ENCODE measurements around the gene CCBE1. TPM values are rescaled to one million over a fixed set of nuclear protein-coding genes. Genes with fewer than 3 reads are reported as not detected.

Gene CCBE1
- polyA plus RNA-seq, 1 of the 3 experiments (the other 2 are of a cell fraction) = 5.0 TPM

DNA sequence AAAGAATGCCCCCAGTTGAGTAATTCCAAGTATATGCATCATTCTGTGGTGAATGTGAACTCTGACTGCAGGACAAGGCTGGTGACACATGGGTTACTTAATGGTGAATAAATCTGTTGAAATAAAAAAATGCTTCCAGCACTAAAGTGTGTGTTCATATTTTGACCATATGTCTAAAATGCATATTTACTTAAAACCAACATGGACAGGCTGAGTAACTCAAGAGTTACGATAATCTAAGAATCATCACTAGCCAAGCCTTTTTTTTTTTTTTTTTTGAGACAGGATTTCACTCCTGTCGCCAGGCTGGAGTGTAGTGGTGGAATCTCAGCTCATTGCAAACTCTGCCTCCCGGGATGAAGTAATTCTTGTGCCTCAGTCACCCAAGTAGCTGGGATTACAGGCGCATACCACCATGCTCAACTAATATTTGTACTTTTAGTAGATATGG is 47.1 kb upstream of the CCBE1 start (continued):
- TF ChIP-seq, protein P1, sequence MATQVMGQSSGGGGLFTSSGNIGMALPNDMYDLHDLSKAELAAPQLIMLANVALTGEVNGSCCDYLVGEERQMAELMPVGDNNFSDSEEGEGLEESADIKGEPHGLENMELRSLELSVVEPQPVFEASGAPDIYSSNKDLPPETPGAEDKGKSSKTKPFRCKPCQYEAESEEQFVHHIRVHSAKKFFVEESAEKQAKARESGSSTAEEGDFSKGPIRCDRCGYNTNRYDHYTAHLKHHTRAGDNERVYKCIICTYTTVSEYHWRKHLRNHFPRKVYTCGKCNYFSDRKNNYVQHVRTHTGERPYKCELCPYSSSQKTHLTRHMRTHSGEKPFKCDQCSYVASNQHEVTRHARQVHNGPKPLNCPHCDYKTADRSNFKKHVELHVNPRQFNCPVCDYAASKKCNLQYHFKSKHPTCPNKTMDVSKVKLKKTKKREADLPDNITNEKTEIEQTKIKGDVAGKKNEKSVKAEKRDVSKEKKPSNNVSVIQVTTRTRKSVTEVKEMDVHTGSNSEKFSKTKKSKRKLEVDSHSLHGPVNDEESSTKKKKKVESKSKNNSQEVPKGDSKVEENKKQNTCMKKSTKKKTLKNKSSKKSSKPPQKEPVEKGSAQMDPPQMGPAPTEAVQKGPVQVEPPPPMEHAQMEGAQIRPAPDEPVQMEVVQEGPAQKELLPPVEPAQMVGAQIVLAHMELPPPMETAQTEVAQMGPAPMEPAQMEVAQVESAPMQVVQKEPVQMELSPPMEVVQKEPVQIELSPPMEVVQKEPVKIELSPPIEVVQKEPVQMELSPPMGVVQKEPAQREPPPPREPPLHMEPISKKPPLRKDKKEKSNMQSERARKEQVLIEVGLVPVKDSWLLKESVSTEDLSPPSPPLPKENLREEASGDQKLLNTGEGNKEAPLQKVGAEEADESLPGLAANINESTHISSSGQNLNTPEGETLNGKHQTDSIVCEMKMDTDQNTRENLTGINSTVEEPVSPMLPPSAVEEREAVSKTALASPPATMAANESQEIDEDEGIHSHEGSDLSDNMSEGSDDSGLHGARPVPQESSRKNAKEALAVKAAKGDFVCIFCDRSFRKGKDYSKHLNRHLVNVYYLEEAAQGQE (IDR thresholded peaks at IDR 0.05; ENCODE audit: low read depth, low read length) = no peak
- TF ChIP-seq RFX5 (IDR thresholded peaks at IDR 0.05; ENCODE audit: low read length) (no peak), ELF1 (IDR thresholded peaks at IDR 0.05) (no peak), MEF2A (IDR thresholded peaks at IDR 0.05; ENCODE audit: borderline replicate concordance, low read depth) (peak; percentile 77; the same call in 1 of the 2 replicates), NRF1 (IDR thresholded peaks at IDR 0.05; ENCODE audit: low read depth, low read length) (no peak), EZH2phosphoT487 (IDR thresholded peaks at IDR 0.05; ENCODE audit: borderline replicate concordance, low read depth) (no peak), SMC3 (IDR thresholded peaks at IDR 0.05; ENCODE audit: low read depth, low read length) (no peak)

DNA sequence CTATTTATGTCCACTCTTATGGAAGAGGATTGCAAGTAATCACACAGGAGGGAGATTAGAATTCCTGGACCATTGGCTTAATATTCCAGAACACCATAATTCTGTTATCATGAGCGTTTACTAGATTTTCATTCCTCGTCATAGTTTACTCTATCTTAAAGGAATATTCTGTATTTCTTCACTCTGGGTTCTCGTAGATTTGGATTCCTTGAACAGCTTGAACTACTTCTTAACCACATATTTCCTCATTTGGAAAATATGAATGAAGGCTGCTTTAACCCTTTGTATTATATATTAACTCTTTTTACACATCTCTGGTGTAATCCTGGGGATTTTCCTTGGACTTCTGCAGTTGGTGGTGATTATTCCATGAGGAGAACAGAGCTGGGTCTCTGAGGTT is 46.3 kb upstream of the CCBE1 start:
- Histone ChIP-seq H4K20me1 (ENCODE audit: insufficient read depth) (no peaks in the 10 kb centered on the region), H3K9ac (peak overlapping the region; percentile 70), H3K4me2 (peak overlapping the region; percentile 54), H3K9me3 (peaks cover 14% of the 10 kb centered on the region; the same call in 1 of the 2 replicates), H3K4me1 (ENCODE audit: control insufficient read depth in 1 of 2, insufficient read depth in 2 of 2, low read depth in 1 of 2, low read length in 1 of 2) (peaks cover 0 to 25% of the 10 kb centered on the region in 2 experiments; a peak in 2 of 4 replicates), H3K27ac (ENCODE audit: low read depth in 2 of 2, low read length in 1 of 2) (peak overlapping the region in 1 of 2 experiments; percentile 95; a peak in 3 of 4 replicates), H3K36me3 (replicated peaks in 1 of 2; ENCODE audit: control insufficient read depth in 1 of 2, insufficient read depth in 2 of 2, low read length in 1 of 2) (peaks cover 0 to 4% of the 10 kb centered on the region in 2 experiments), H3K4me3 (ENCODE audit: low read depth in 2 of 2, low read length in 1 of 2) (no peak overlapping the region), H3F3A (replicated peaks; ENCODE audit: insufficient read depth) (peaks cover 50% of the 10 kb centered on the region), H3K9me2 (no peaks in the 10 kb centered on the region), H3K27me3 (ENCODE audit: insufficient read depth) (no peaks in the 10 kb centered on the region), H3K79me2 (ENCODE audit: insufficient read depth) (no peaks in the 10 kb centered on the region), H2AFZ (ENCODE audit: low read depth) (peak overlapping the region; percentile 27; the same call in 1 of the 2 replicates)
- DNase-seq = no peak
- CTCF ChIA-PET = no interaction called here
- no peak for TF ChIP-seq NRF1 (IDR thresholded peaks at IDR 0.05; ENCODE audit: low read depth, low read length)
- TF ChIP-seq, protein P2, sequence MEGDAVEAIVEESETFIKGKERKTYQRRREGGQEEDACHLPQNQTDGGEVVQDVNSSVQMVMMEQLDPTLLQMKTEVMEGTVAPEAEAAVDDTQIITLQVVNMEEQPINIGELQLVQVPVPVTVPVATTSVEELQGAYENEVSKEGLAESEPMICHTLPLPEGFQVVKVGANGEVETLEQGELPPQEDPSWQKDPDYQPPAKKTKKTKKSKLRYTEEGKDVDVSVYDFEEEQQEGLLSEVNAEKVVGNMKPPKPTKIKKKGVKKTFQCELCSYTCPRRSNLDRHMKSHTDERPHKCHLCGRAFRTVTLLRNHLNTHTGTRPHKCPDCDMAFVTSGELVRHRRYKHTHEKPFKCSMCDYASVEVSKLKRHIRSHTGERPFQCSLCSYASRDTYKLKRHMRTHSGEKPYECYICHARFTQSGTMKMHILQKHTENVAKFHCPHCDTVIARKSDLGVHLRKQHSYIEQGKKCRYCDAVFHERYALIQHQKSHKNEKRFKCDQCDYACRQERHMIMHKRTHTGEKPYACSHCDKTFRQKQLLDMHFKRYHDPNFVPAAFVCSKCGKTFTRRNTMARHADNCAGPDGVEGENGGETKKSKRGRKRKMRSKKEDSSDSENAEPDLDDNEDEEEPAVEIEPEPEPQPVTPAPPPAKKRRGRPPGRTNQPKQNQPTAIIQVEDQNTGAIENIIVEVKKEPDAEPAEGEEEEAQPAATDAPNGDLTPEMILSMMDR (IDR thresholded peaks at IDR 0.05) = no peak
- TF ChIP-seq FOXJ3 (CRISPR knock-in tag; IDR thresholded peaks at IDR 0.05) = no peak
- no peak for TF ChIP-seq RCOR1 (IDR thresholded peaks at IDR 0.05; ENCODE audit: low read length)
- TF ChIP-seq RAD21 (IDR thresholded peaks at IDR 0.05; ENCODE audit: low read length) = no peak
- TF ChIP-seq JUND (IDR thresholded peaks at IDR 0.05) = no peak
- TF ChIP-seq TCF12 (IDR thresholded peaks at IDR 0.05) = no peak
- POLR2A ChIA-PET = no interaction called here
- 39% methylated on average over 3 of the region's 3 CpGs for WGBS (ENCODE audit: low lambda C conversion rate)
